ENCODE data around the gene EXD1. TPM values are rescaled to one million over a fixed set of nuclear protein-coding genes. Genes with fewer than 3 reads are reported as not detected.
A peak's percentile ranks its signal among the peaks of the same experiment; 100 is the strongest.

EXD1 gene
- total RNA-seq, 1 experiment from 2014 or later: 0.26 TPM

GRCh38 chr15:41230650-41231421 lies at the start of gene EXD1, which contains the start of gene CHP1 (continued):
- no peak for TF ChIP-seq AR (CRISPR knock-in tag; IDR thresholded peaks at IDR 0.05)
- peak; percentile 70; the same call in 1 of the 2 replicates for TF ChIP-seq ZNF317 (CRISPR knock-in tag; IDR thresholded peaks at IDR 0.05; ENCODE audit: borderline replicate concordance, low read depth)
- TF ChIP-seq ZNF532 (CRISPR knock-in tag; IDR thresholded peaks at IDR 0.05; ENCODE audit: borderline replicate concordance): no peak
- no peak for TF ChIP-seq ZSCAN18 (CRISPR knock-in tag; IDR thresholded peaks at IDR 0.05)
- TF ChIP-seq FOXK1 (CRISPR knock-in tag; IDR thresholded peaks at IDR 0.05): peak; percentile 95
- peak; percentile 95 for TF ChIP-seq ZNF232 (CRISPR knock-in tag; IDR thresholded peaks at IDR 0.05)
- peak; percentile 85 for TF ChIP-seq ATF2 (CRISPR knock-in tag; IDR thresholded peaks at IDR 0.05; ENCODE audit: borderline replicate concordance, low read depth)
- peak; percentile 100 for TF ChIP-seq MAX (CRISPR knock-in tag; IDR thresholded peaks at IDR 0.05)

- POLR2A ChIA-PET: no interaction called here
- ATAC-seq: no peak
- Mint-ChIP-seq H3K27me3 (ENCODE audit: low read depth) (no peaks in the 10 kb centered on the region), H3K9me3 (no peaks in the 10 kb centered on the region), H3K36me3 (peaks cover 31% of the 10 kb centered on the region), H3K4me1 (peaks cover 10% of the 10 kb centered on the region), H3K4me3 (no peak overlapping the region), H3K27ac (no peak overlapping the region)
- CTCF ChIA-PET: no interaction called here
- no peak for DNase-seq (ENCODE audit: low spot score)
- TF ChIP-seq ARID4B (CRISPR knock-in tag; IDR thresholded peaks at IDR 0.05; ENCODE audit: borderline replicate concordance): no peak
- no peak for TF ChIP-seq MLX (CRISPR knock-in tag; IDR thresholded peaks at IDR 0.05)
- no peak for TF ChIP-seq ZNF121 (CRISPR knock-in tag; IDR thresholded peaks at IDR 0.05)
- TF ChIP-seq ZNF263 (CRISPR knock-in tag; IDR thresholded peaks at IDR 0.05; ENCODE audit: low read depth): no peak
- no peak for TF ChIP-seq ATF2 (CRISPR knock-in tag; IDR thresholded peaks at IDR 0.05; ENCODE audit: borderline replicate concordance, low read depth)
- no peak for TF ChIP-seq CREB1 (CRISPR knock-in tag; IDR thresholded peaks at IDR 0.05)
- no peak for TF ChIP-seq RORB (CRISPR knock-in tag; IDR thresholded peaks at IDR 0.05)
- TF ChIP-seq SMAD3 (CRISPR knock-in tag; IDR thresholded peaks at IDR 0.05; ENCODE audit: borderline replicate concordance): no peak
Observed at GRCh38 chr15:41279535-41280283, 49.2 kb upstream of the EXD1 start.
